Astrocyte of the spinal cord (primary cell): ENCODE results near the gene GYG1.

Source experiments
- DNase-seq: peaks from one replicate; pipeline ENCODE4 v3.0.0; 2011; ENCODE audit warnings: low read depth, low spot score
- H3K4me3 ChIP-seq: 2 replicates; pipeline ENCODE4 v1.5.1; 2011; ENCODE audit warnings: low read depth, mild to moderate bottlenecking, low read length, moderate library complexity
- in situ Hi-C: cut with HindIII; loops from 2 replicates; pipeline ENCODE4 v1.10.0; 2017; ENCODE audit warnings: low sequenced_read_pairs
- TF ChIP-seq, protein P1 (sequence below): IDR thresholded peaks from 2 replicates; pipeline ENCODE4 v1.5.1; 2012; ENCODE audit warnings: low read depth, mild to moderate bottlenecking, low read length, inconsistent platforms

GYG1 gene

GRCh38 chr3:149020196-149020838, 29.0 kb downstream of the GYG1 start:
- TF ChIP-seq, protein P1, sequence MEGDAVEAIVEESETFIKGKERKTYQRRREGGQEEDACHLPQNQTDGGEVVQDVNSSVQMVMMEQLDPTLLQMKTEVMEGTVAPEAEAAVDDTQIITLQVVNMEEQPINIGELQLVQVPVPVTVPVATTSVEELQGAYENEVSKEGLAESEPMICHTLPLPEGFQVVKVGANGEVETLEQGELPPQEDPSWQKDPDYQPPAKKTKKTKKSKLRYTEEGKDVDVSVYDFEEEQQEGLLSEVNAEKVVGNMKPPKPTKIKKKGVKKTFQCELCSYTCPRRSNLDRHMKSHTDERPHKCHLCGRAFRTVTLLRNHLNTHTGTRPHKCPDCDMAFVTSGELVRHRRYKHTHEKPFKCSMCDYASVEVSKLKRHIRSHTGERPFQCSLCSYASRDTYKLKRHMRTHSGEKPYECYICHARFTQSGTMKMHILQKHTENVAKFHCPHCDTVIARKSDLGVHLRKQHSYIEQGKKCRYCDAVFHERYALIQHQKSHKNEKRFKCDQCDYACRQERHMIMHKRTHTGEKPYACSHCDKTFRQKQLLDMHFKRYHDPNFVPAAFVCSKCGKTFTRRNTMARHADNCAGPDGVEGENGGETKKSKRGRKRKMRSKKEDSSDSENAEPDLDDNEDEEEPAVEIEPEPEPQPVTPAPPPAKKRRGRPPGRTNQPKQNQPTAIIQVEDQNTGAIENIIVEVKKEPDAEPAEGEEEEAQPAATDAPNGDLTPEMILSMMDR = no peak
- in situ Hi-C loops = no loop called here
- no peak overlapping the region for H3K4me3 ChIP-seq
- no peak for DNase-seq

- TF ChIP-seq, protein P1 = no peak
- in situ Hi-C loops = no loop called here
Measured at GRCh38 chr3:149020839-149021252, 29.5 kb downstream of the GYG1 start.

DNA sequence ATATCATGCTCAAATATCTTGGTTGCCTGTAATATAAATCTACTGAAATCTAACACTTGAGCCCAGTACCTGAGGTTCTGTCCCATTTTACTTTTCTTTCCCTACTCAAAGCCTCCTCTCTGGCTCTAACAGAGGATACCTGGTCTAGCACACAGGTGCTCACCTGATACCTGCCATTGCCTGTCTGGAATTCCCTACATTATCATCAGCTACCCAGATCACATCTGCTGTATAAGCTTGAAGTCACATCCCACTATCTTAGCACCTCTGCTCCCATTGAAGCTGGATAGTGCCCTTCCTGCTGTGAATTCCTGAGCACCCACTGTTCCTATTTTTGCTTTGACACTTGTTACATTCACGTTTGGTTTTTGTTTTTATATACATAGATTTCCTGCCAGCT, 30.5 kb downstream of the GYG1 start:
- TF ChIP-seq, protein P1 = no peak
- no peak overlapping the region for H3K4me3 ChIP-seq
- DNase-seq = no peak
- in situ Hi-C loops = no loop called here

More at GRCh38 chr3:149020839-149021252, 29.5 kb downstream of the GYG1 start:
- H3K4me3 ChIP-seq = no peak overlapping the region
- DNase-seq = no peak

DNA sequence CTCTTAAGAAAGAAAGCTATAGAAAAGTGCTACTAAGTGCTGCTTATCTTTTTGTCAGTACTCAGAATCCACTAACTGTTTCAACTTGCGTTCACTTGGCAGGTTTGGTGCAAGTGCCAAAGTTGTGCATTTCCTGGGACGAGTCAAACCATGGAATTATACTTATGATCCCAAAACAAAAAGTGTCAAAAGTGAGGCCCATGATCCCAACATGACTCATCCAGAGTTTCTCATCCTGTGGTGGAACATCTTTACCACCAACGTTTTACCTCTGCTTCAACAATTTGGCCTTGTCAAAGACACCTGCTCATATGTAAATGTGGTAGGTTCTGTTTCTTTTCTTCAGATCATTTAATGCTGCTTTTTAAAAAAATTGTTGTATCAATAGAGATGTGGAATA, 32.6 kb downstream of the GYG1 start:
- in situ Hi-C loops = no loop called here
- no peak overlapping the region for H3K4me3 ChIP-seq
- DNase-seq = no peak
- TF ChIP-seq, protein P1 = no peak

GRCh38 chr3:149026718-149027117, 35.4 kb downstream of the GYG1 start:
- in situ Hi-C loops = no loop called here
- TF ChIP-seq, protein P1 = no peak
- no peak overlapping the region for H3K4me3 ChIP-seq
- DNase-seq = no peak

DNA sequence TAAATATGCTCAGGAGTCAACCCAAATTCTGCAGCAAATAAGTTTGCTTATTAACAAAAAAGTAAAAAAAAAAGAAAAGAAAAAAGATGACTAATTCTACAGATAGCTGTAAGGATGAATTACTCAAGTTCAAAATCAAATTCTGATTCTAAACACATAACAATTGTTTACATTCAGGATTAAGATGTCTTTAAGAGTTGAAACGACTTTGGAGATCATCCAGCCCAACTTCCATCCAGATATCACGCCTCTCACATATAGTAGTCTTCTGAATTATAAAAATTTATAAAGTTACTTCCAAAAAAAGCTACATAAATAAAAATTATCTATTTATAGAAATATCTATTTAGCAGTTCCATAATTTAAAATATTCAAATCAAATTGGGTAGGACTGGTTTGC, 39.8 kb downstream of the GYG1 start:
- TF ChIP-seq, protein P1 = no peak
- in situ Hi-C loops = no loop called here
- no peak for DNase-seq
- H3K4me3 ChIP-seq = no peak overlapping the region
